ENCODE results near the gene UNC93A.
"Not testable (repeated sequence)": the region's sequence is repeated elsewhere in the genome, so short reads cannot be mapped to it uniquely, and the experiment has no call there.

The UNC93A gene

DNA sequence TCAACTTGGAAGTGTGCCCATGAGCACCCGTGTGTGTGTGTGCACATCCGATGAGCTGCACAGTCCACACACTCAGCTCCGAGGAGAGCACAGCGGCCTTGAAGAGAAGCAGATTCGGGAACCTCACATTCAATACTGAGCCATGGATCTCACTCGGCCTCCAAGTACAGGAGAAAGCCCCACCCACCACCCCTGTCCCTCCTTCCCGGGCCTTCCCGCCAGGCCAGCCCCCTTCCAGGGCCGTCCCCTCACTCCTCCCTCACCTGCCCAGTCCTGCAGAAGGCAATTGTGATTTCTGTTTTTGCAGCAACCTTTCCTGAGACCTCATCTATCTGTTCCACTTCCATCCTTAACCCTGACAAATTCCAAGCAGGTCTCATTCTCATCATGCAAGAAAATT lies 30.1 kb downstream of the UNC93A start:
- not testable (repeated sequence) for H3K36me3 ChIP-seq (ENCODE audit: control insufficient read depth in 1 of 2, insufficient read depth in 2 of 2, low read length in 2 of 2); H3K27me3 ChIP-seq (ENCODE audit: low read depth, low read length); H3K27ac ChIP-seq (ENCODE audit: low read length); H3K4me1 ChIP-seq (ENCODE audit: control insufficient read depth in 1 of 2, insufficient read depth in 2 of 2, low read length in 2 of 2); H3K4me3 ChIP-seq (ENCODE audit: low read depth in 1 of 2, low read length in 2 of 2); H3K9me3 ChIP-seq (ENCODE audit: control insufficient read depth in 1 of 2, low read length in 2 of 2)

DNA sequence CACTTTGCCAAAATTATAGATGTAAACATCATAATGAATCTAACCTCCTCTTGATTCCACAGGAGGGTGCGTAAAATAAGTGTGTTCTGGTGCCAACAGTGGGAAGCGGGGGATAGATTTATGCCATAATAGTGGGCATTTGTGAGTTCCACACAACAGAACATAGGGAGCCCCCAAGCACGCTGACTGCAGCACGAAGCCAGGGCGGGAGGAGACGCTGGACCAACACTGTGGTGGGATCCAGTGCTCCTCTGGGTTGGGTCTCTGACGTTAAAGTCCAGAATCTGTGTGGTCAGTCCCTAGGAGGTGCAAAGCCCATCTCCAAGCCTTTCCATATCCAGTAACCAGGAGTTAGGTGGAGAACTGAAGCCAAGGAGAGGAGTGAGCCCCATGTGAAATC lies 32.0 kb downstream of the UNC93A start:
- Histone ChIP-seq H3K4me3 (ENCODE audit: low read depth in 1 of 2, low read length in 2 of 2) (no peak overlapping the region), H3K27me3 (ENCODE audit: low read depth, low read length) (no peaks in the 10 kb centered on the region), H3K36me3 (ENCODE audit: control insufficient read depth in 1 of 2, insufficient read depth in 2 of 2, low read length in 2 of 2) (no peaks in the 10 kb centered on the region), H3K9me3 (ENCODE audit: control insufficient read depth in 1 of 2, low read length in 2 of 2) (no peaks in the 10 kb centered on the region), H3K27ac (ENCODE audit: low read length) (no peak overlapping the region), H3K4me1 (ENCODE audit: control insufficient read depth in 1 of 2, insufficient read depth in 2 of 2, low read length in 2 of 2) (no peaks in the 10 kb centered on the region)

DNA sequence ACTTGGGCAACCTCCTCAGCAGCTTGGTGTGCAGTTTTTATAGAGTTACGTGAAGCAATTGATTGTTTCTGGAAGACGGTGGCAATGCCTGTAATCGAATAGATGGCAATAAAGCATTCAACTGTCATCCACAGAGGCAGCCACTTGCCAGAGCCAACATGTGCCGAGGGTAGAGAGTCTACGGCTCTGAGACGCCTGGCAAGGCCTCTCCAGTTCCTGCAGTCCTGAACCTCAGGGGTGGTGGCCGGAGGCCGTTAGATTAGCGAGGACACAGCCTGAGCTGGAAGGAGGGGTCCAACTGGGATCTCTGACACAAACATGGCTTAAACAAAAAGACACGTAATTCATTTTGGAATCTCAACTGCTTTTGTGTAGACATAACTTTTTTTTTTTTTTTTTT lies 33.0 kb downstream of the UNC93A start:
- Histone ChIP-seq H3K27ac (ENCODE audit: low read length) (no peak overlapping the region), H3K4me1 (ENCODE audit: control insufficient read depth in 1 of 2, insufficient read depth in 2 of 2, low read length in 2 of 2) (no peaks in the 10 kb centered on the region), H3K9me3 (ENCODE audit: control insufficient read depth in 1 of 2, low read length in 2 of 2) (no peaks in the 10 kb centered on the region), H3K4me3 (ENCODE audit: low read depth in 1 of 2, low read length in 2 of 2) (no peak overlapping the region), H3K36me3 (ENCODE audit: control insufficient read depth in 1 of 2, insufficient read depth in 2 of 2, low read length in 2 of 2) (no peaks in the 10 kb centered on the region), H3K27me3 (ENCODE audit: low read depth, low read length) (no peaks in the 10 kb centered on the region)

DNA sequence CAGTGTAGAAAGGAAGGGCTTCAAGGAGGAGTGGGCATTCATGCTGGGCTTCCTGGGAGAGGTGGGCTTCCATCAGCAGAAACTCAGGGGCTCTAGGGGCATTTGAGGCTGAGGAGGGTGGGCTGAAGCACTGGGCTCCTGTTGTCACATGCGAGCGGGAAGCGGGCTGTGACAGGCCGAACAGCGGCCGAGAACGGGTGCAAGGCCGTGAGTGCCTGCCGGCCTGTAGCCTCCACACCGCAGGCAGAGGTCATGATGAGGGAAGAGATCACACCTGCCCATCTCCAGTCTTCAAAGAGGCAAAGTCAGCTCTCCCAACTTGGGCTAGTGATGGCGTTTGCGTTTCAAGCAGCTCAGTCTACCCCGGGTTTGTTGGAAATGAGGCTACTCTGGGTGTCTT lies 34.7 kb downstream of the UNC93A start:
- H3K36me3 ChIP-seq (ENCODE audit: control insufficient read depth in 1 of 2, insufficient read depth in 2 of 2, low read length in 2 of 2): no peaks in the 10 kb centered on the region
- no peaks in the 10 kb centered on the region for H3K4me1 ChIP-seq (ENCODE audit: control insufficient read depth in 1 of 2, insufficient read depth in 2 of 2, low read length in 2 of 2)
- no peak overlapping the region for H3K4me3 ChIP-seq (ENCODE audit: low read depth in 1 of 2, low read length in 2 of 2)
- H3K27ac ChIP-seq (ENCODE audit: low read length): no peak overlapping the region
- no peaks in the 10 kb centered on the region for H3K27me3 ChIP-seq (ENCODE audit: low read depth, low read length)
- H3K9me3 ChIP-seq (ENCODE audit: control insufficient read depth in 1 of 2, low read length in 2 of 2): no peaks in the 10 kb centered on the region

DNA sequence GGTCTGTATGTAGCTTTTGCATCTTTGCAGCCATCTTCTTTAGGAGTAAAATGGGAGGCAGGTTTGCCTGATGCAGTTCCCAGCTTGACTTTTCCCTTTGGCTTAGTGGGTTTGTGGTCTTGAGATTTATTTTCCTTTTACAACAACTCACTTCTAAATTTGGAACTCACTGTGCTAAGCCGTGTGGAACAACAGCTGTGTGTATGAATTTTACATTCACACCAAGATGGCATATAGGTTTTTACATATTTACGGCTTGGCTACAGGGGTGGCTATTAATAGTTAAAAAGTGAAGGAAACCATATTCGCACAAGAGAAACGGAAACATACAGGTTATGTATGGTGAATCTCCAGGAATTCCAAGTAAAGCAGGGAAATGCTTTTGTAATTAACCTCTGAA lies 36.3 kb downstream of the UNC93A start:
- Histone ChIP-seq H3K9me3 (ENCODE audit: control insufficient read depth in 1 of 2, low read length in 2 of 2) (no peaks in the 10 kb centered on the region), H3K4me1 (ENCODE audit: control insufficient read depth in 1 of 2, insufficient read depth in 2 of 2, low read length in 2 of 2) (no peaks in the 10 kb centered on the region), H3K36me3 (ENCODE audit: control insufficient read depth in 1 of 2, insufficient read depth in 2 of 2, low read length in 2 of 2) (no peaks in the 10 kb centered on the region), H3K27me3 (ENCODE audit: low read depth, low read length) (no peaks in the 10 kb centered on the region), H3K27ac (ENCODE audit: low read length) (no peak overlapping the region), H3K4me3 (ENCODE audit: low read depth in 1 of 2, low read length in 2 of 2) (no peak overlapping the region)

DNA sequence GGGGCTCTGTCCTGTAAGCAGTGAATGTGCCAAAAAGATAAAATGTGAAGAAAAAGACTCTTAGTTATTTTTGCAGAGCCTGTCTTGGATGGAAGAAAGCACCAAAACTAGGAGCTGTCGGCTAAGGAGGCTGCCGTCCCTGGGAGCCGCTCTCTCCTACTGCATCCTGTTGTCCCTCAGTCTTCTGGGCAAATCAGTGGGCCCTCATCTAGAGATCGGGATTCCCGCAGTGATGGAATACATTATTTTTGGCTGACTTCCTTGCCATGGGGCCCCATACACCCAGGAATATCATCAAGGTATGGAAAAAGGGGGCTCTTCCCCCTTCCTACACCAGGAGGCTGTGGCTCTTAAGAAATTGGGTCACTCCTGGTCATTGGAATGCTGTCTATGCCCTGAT lies 37.0 kb downstream of the UNC93A start:
- H3K9me3 ChIP-seq (ENCODE audit: control insufficient read depth in 1 of 2, low read length in 2 of 2): no peaks in the 10 kb centered on the region
- no peak overlapping the region for H3K4me3 ChIP-seq (ENCODE audit: low read depth in 1 of 2, low read length in 2 of 2)
- no peaks in the 10 kb centered on the region for H3K27me3 ChIP-seq (ENCODE audit: low read depth, low read length)
- no peak overlapping the region for H3K27ac ChIP-seq (ENCODE audit: low read length)
- H3K36me3 ChIP-seq (ENCODE audit: control insufficient read depth in 1 of 2, insufficient read depth in 2 of 2, low read length in 2 of 2): no peaks in the 10 kb centered on the region
- H3K4me1 ChIP-seq (ENCODE audit: control insufficient read depth in 1 of 2, insufficient read depth in 2 of 2, low read length in 2 of 2): no peaks in the 10 kb centered on the region

DNA sequence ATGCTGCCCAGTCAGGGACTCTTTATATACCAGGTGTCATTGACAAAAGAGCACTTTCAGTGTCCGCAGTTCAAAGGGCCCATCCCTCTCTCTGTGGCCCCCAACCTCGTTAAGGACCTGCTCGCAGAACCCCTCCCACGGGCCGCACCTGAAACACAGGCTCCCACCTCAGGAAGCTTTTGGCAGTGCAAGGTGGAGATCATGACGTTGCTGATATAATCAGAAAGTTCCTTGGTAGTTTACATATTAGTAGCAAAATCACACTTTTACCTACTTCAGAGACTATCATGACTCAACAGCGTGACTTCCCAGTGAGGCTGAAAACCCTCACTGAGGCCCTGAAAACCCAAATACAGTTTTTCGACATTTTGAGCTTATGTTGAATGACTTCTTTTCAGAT lies 37.9 kb downstream of the UNC93A start:
- Histone ChIP-seq H3K36me3 (ENCODE audit: control insufficient read depth in 1 of 2, insufficient read depth in 2 of 2, low read length in 2 of 2) (no peaks in the 10 kb centered on the region), H3K27ac (ENCODE audit: low read length) (no peak overlapping the region), H3K9me3 (ENCODE audit: control insufficient read depth in 1 of 2, low read length in 2 of 2) (no peaks in the 10 kb centered on the region), H3K4me3 (ENCODE audit: low read depth in 1 of 2, low read length in 2 of 2) (no peak overlapping the region), H3K27me3 (ENCODE audit: low read depth, low read length) (no peaks in the 10 kb centered on the region), H3K4me1 (ENCODE audit: control insufficient read depth in 1 of 2, insufficient read depth in 2 of 2, low read length in 2 of 2) (no peaks in the 10 kb centered on the region)

DNA sequence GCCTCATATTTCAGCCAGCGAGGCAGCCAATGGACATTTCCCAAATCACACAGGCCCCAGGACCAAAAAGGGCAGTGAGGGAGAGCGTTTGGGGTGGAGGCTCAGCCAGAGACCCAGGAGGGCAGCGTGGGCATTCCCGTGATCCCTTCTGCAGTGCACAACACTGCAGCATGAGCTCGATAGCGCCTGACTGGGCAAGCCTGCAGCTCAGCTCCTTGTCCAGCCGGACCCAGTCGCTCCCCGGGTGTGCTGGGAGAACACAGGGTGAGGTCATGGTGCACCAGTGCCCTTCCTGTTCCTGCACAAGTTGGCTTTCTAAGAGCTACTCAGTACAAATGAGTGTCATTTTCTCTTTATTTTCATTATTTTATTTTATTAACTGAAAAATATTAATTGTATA lies 39.6 kb downstream of the UNC93A start:
- no peaks in the 10 kb centered on the region for H3K36me3 ChIP-seq (ENCODE audit: control insufficient read depth in 1 of 2, insufficient read depth in 2 of 2, low read length in 2 of 2)
- no peaks in the 10 kb centered on the region for H3K4me1 ChIP-seq (ENCODE audit: control insufficient read depth in 1 of 2, insufficient read depth in 2 of 2, low read length in 2 of 2)
- H3K27ac ChIP-seq (ENCODE audit: low read length): no peak overlapping the region
- H3K4me3 ChIP-seq (ENCODE audit: low read depth in 1 of 2, low read length in 2 of 2): no peak overlapping the region
- H3K27me3 ChIP-seq (ENCODE audit: low read depth, low read length): no peaks in the 10 kb centered on the region
- H3K9me3 ChIP-seq (ENCODE audit: control insufficient read depth in 1 of 2, low read length in 2 of 2): no peaks in the 10 kb centered on the region

DNA sequence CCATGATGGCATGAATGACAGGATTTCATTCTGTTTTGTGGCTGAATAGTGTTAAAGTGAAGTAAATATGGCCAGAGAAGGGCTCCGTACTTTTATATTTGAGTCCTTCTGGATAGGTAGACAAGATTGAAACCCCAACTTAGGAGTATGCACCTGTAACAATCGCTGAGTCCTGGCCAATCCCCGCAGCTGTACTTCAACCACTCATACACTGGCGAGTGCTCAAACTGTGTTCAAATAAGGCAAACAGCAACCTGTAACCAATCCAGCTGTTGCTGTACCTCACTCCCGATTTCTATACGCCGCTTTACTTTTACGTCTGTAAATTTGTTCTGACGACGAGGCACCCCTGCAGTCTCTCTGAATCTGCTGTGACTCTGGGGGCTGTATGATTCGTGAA lies 40.5 kb downstream of the UNC93A start:
- no peaks in the 10 kb centered on the region for H3K27me3 ChIP-seq (ENCODE audit: low read depth, low read length)
- no peaks in the 10 kb centered on the region for H3K4me1 ChIP-seq (ENCODE audit: control insufficient read depth in 1 of 2, insufficient read depth in 2 of 2, low read length in 2 of 2)
- no peak overlapping the region for H3K4me3 ChIP-seq (ENCODE audit: low read depth in 1 of 2, low read length in 2 of 2)
- no peak overlapping the region for H3K27ac ChIP-seq (ENCODE audit: low read length)
- H3K9me3 ChIP-seq (ENCODE audit: control insufficient read depth in 1 of 2, low read length in 2 of 2): no peaks in the 10 kb centered on the region
- no peaks in the 10 kb centered on the region for H3K36me3 ChIP-seq (ENCODE audit: control insufficient read depth in 1 of 2, insufficient read depth in 2 of 2, low read length in 2 of 2)

DNA sequence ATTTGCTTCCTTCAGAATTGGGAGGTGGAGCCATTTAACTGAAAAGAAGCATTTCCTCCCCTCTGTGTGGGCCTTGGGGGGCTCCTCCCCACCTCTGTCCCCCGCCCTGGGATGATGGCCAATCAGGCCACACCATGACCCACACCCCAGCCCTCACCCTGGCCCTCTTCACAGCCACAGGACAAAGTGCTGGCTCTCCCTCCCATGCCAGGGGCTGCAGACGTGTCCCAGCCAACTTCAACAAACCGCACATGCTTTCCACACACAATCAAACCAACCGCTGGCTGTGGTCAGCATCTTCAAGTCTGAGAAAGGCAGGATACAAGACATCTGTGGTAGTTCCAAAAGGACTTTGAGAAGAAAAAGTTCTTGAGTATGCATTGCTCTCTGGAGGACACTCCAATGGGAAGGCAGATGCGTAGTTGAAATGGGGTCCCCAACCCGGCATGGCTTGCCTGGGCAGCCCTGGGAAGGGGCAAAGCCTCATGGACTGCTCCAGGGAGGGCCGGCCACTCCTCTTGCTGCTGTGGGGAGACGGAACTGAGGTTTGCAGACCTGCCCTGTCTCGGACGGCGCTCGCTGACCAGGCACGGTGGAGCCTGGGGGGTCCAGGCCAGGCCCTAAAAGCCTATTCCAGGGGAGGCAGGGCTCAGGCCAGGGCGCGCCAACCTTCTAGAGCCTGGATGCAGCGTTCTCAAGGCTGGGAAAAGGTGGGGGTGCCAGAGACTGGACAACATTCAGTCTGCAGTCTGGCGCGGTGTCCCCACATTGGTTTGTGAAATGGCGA lies 45.9 kb downstream of the UNC93A start:
- Histone ChIP-seq H3K4me3 (ENCODE audit: low read depth in 1 of 2, low read length in 2 of 2) (no peak overlapping the region), H3K4me1 (ENCODE audit: control insufficient read depth in 1 of 2, insufficient read depth in 2 of 2, low read length in 2 of 2) (no peaks in the 10 kb centered on the region), H3K9me3 (ENCODE audit: control insufficient read depth in 1 of 2, low read length in 2 of 2) (no peaks in the 10 kb centered on the region), H3K27ac (ENCODE audit: low read length) (no peak overlapping the region), H3K27me3 (ENCODE audit: low read depth, low read length) (no peaks in the 10 kb centered on the region), H3K36me3 (ENCODE audit: control insufficient read depth in 1 of 2, insufficient read depth in 2 of 2, low read length in 2 of 2) (no peaks in the 10 kb centered on the region)

DNA sequence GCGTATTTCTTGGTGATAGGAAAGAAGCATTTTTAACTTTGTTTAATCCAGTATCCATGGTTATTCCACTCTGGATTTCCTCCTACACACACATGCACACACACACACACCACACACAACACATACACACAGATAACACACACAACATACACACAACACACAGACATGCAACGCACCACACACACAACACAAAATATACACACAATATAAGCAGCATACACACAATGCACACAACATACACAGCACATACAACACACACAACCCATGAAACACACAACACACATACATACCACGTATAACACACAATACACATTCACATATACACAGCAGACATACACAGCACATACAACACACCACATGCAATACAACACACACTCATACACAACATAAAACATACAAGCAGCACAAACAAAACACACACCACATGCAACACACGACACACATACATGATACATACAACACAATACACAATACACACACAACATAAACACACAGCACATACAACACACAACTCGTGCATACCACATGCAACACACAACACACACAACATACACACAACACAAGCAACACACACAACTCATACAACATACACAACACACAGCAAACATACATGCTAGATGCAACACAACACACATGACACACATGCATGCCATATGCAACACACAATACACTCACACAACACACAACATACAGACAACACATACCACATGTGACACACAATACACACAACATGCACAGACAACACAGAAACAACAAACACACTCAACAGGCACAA lies 46.7 kb downstream of the UNC93A start:
- no peaks in the 10 kb centered on the region for H3K36me3 ChIP-seq (ENCODE audit: control insufficient read depth in 1 of 2, insufficient read depth in 2 of 2, low read length in 2 of 2)
- H3K4me1 ChIP-seq (ENCODE audit: control insufficient read depth in 1 of 2, insufficient read depth in 2 of 2, low read length in 2 of 2): no peaks in the 10 kb centered on the region
- no peak overlapping the region for H3K27ac ChIP-seq (ENCODE audit: low read length)

More for the DNA sequence above, 46.7 kb downstream of the UNC93A start:
- no peaks in the 10 kb centered on the region for H3K27me3 ChIP-seq (ENCODE audit: low read depth, low read length)
- H3K9me3 ChIP-seq (ENCODE audit: control insufficient read depth in 1 of 2, low read length in 2 of 2): no peaks in the 10 kb centered on the region
- H3K4me3 ChIP-seq (ENCODE audit: low read depth in 1 of 2, low read length in 2 of 2): no peak overlapping the region
